ENCODE results near the gene LACC1.
A peak's percentile ranks its signal among the peaks of the same experiment; 100 is the strongest.

The LACC1 gene

DNA sequence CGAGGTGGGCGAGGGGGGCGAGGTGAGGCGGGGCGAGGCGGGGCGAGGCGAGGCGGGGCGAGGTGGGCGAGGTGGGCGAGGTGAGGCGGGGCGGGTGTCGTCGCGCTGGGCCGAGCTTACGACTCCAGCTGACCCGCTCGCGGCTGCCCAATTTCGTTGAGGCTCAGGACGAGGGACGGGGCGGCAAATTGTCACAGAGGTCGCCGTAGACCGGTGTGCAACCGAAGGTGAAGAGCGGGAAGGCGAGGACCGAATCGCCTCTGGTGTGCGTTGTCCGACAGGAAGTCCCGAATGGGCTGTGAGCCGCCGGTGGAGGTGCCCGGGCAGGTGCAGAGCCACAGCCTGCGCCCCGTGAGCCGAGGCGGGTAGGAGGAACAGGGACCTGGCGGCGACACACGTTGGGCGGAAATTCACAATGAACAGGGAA is at the start of gene LACC1:
LACC1 (plus strand) TSS at position 150 of the 427 bp plus-strand sequence. CDS start 1,082 bp downstream, outside the sequence.
- H2AFZ ChIP-seq (ENCODE audit: low read length), result peak within 1 kb of the TSS; percentile 57
- no peak for DNase-seq

DNA sequence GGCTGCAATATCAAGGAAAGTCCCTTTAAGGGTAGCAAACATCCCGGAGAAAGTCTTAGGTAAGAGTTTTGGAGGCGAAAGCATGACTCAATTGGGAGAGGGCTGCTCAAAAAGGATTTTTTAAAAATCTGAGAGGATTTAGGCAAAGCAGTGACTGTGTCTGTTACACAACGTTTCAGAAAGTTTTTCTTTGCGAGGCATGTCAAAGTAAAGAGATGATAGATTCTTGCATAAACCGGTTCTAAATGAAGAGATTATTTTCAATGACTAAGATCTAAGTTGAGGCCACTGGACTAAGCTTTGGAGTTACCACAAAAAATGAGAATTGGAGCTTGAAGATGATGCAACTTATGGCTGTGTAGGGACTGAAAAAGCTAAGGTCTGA is 49.2 kb upstream of the LACC1 start:
- Histone ChIP-seq H3K9ac (ENCODE audit: low read length) (no peak overlapping the region), H3K27me3 (replicated peaks; ENCODE audit: insufficient read depth, low read length) (no peaks in the 10 kb centered on the region), H3K9me3 (replicated peaks; ENCODE audit: insufficient read depth, low read length) (no peaks in the 10 kb centered on the region), H4K20me1 (ENCODE audit: insufficient read depth, low read length) (no peaks in the 10 kb centered on the region), H3K79me2 (ENCODE audit: low read length) (no peaks in the 10 kb centered on the region), H3K27ac (ENCODE audit: low read length) (no peak overlapping the region), H2AFZ (ENCODE audit: low read length) (no peak overlapping the region), H3K9me2 (replicated peaks; ENCODE audit: insufficient read depth, low read length) (no peaks in the 10 kb centered on the region), H3F3A (ENCODE audit: insufficient read depth, low read length) (no peaks in the 10 kb centered on the region), H3K36me3 (replicated peaks; ENCODE audit: insufficient read depth, low read length) (no peaks in the 10 kb centered on the region), H3K4me3 (ENCODE audit: low read length) (no peak overlapping the region), H3K4me1 (ENCODE audit: low read length) (no peaks in the 10 kb centered on the region), H3K4me2 (ENCODE audit: low read depth, low read length) (no peak overlapping the region)
- DNase-seq, result no peak
- TF ChIP-seq EZH2 (optimal IDR thresholded peaks at IDR 0.05; ENCODE audit: low read depth, low read length), result no peak
- TF ChIP-seq, protein P1, sequence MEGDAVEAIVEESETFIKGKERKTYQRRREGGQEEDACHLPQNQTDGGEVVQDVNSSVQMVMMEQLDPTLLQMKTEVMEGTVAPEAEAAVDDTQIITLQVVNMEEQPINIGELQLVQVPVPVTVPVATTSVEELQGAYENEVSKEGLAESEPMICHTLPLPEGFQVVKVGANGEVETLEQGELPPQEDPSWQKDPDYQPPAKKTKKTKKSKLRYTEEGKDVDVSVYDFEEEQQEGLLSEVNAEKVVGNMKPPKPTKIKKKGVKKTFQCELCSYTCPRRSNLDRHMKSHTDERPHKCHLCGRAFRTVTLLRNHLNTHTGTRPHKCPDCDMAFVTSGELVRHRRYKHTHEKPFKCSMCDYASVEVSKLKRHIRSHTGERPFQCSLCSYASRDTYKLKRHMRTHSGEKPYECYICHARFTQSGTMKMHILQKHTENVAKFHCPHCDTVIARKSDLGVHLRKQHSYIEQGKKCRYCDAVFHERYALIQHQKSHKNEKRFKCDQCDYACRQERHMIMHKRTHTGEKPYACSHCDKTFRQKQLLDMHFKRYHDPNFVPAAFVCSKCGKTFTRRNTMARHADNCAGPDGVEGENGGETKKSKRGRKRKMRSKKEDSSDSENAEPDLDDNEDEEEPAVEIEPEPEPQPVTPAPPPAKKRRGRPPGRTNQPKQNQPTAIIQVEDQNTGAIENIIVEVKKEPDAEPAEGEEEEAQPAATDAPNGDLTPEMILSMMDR (IDR thresholded peaks at IDR 0.05; ENCODE audit: low read length), result no peak
- no peak for TF ChIP-seq EZH2phosphoT487 (IDR thresholded peaks at IDR 0.05; ENCODE audit: low read length)

More for the DNA sequence above, at the start of gene LACC1:
- H3K4me2 ChIP-seq (ENCODE audit: low read depth, low read length), result peak within 1 kb of the TSS; percentile 61
- peak within 1 kb of the TSS; percentile 52; the same call in 1 of the 2 replicates for H3K27ac ChIP-seq (ENCODE audit: low read length)
- H3K27me3 ChIP-seq (replicated peaks; ENCODE audit: insufficient read depth, low read length), result no peaks in the 10 kb centered on the region
- H3K36me3 ChIP-seq (replicated peaks; ENCODE audit: insufficient read depth, low read length), result no peaks in the 10 kb centered on the region
- H3K4me1 ChIP-seq (ENCODE audit: low read length), result peaks cover 13% of the 10 kb centered on the region
- no peaks in the 10 kb centered on the region for H3K9me3 ChIP-seq (replicated peaks; ENCODE audit: insufficient read depth, low read length)
- TF ChIP-seq, protein P1 (IDR thresholded peaks at IDR 0.05; ENCODE audit: low read length), result no peak
- TF ChIP-seq EZH2phosphoT487 (IDR thresholded peaks at IDR 0.05; ENCODE audit: low read length) (no peak), EZH2 (optimal IDR thresholded peaks at IDR 0.05; ENCODE audit: low read depth, low read length) (no peak)
- H3K9ac ChIP-seq (ENCODE audit: low read length), result peak within 1 kb of the TSS; percentile 73
- H3K4me3 ChIP-seq (ENCODE audit: low read length), result peak within 1 kb of the TSS; percentile 62
- H3K9me2 ChIP-seq (replicated peaks; ENCODE audit: insufficient read depth, low read length), result no peaks in the 10 kb centered on the region
- H3F3A ChIP-seq (ENCODE audit: insufficient read depth, low read length), result no peaks in the 10 kb centered on the region
- no peaks in the 10 kb centered on the region for H4K20me1 ChIP-seq (ENCODE audit: insufficient read depth, low read length)
- H3K79me2 ChIP-seq (ENCODE audit: low read length), result no peaks in the 10 kb centered on the region

DNA sequence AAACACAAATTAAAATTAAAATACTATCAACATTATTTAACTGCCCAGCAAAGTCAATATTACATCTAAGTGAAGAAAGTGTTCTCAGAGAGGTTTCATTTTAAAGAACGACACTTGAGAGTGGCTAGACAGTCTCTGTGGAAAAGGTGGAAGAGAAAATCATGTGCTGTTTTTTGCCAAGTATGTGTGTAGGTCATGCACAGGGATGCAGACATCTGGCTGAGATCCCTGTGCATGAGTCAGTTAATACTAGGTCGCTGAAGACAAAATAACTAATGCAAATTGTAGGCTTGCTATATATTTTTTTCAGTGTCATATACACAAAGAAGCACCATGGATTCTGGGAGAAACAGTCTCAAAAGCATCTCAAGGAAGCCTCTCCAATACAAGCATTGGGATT is 48.6 kb upstream of the LACC1 start:
- Histone ChIP-seq H3K27ac (ENCODE audit: low read length) (no peak overlapping the region), H3K9ac (ENCODE audit: low read length) (no peak overlapping the region)

More for the DNA sequence above, 48.6 kb upstream of the LACC1 start:
- no peak overlapping the region for H3K4me3 ChIP-seq (ENCODE audit: low read length)
- H2AFZ ChIP-seq (ENCODE audit: low read length), result no peak overlapping the region
- no peaks in the 10 kb centered on the region for H3K9me3 ChIP-seq (replicated peaks; ENCODE audit: insufficient read depth, low read length)
- TF ChIP-seq, protein P1 (IDR thresholded peaks at IDR 0.05; ENCODE audit: low read length), result no peak
- TF ChIP-seq EZH2 (optimal IDR thresholded peaks at IDR 0.05; ENCODE audit: low read depth, low read length), result no peak
- no peak for TF ChIP-seq EZH2phosphoT487 (IDR thresholded peaks at IDR 0.05; ENCODE audit: low read length)
- H3F3A ChIP-seq (ENCODE audit: insufficient read depth, low read length), result no peaks in the 10 kb centered on the region
- H3K4me2 ChIP-seq (ENCODE audit: low read depth, low read length), result no peak overlapping the region
- no peaks in the 10 kb centered on the region for H3K36me3 ChIP-seq (replicated peaks; ENCODE audit: insufficient read depth, low read length)
- H4K20me1 ChIP-seq (ENCODE audit: insufficient read depth, low read length), result no peaks in the 10 kb centered on the region
- no peak for DNase-seq
- no peaks in the 10 kb centered on the region for H3K79me2 ChIP-seq (ENCODE audit: low read length)
- no peaks in the 10 kb centered on the region for H3K9me2 ChIP-seq (replicated peaks; ENCODE audit: insufficient read depth, low read length)
- H3K4me1 ChIP-seq (ENCODE audit: low read length), result no peaks in the 10 kb centered on the region
- no peaks in the 10 kb centered on the region for H3K27me3 ChIP-seq (replicated peaks; ENCODE audit: insufficient read depth, low read length)

Measured in MM.1S (cell line).